Erythroblast (primary cell): ENCODE results near the gene MYO18B.

Source experiments
- GATA1 ChIP-seq: IDR thresholded peaks from 2 replicates; pipeline ENCODE4 v1.6.1; 2011; ENCODE audit warnings: low read depth, mild to moderate bottlenecking, control low read depth, low read length, moderate library complexity
- POLR2A ChIP-seq: IDR thresholded peaks from 2 replicates; pipeline ENCODE4 v1.6.1; 2011; ENCODE audit warnings: mild to moderate bottlenecking, low read length

DNA sequence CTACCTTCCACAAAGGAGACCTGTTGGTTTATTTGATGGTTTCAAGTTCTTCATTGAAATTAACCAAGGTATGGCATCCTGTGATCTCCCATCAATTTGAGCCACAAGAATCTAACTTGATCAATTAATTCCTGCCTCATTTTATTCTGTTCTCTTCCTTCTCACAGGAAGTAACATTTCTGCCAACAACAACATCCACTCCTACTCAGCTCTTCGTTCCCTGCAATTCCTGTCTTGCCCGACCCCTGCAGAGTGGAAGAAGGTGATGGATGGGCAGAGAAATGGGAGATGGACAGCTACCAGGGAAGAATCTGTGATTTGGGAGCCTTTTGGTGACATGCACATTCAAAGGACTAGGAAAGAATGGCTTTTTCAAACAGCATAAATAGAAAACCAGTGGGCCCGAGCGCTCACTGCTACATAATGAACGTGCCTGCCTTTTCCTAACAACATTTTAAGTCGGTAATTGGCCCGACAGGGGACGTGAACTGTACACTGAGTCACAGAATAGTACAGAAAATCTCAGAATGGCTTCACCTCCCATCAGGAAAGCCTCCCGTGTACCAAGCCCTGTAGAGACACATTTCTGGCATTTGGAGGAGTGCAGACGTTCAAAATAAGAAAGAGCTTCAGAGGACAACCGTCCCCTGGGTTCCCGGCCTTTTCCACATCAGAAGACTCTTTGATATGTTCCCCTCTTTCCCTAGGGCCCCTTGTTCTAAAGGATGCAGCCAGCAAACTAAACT lies 314.6 kb downstream of the MYO18B start:
- TF ChIP-seq POLR2A = no peak
- TF ChIP-seq GATA1 = no peak
